RWPE2 (cell line): ENCODE results near the gene XRCC6.

ENCODE experiments used
- ATAC-seq: fragments of 200-7000 bp; cut with Tn5 transposase; 3 replicates; pipeline ENCODE4 v1.9.1; 2021; ENCODE audit warnings: low read depth
- DNase-seq: peaks from one replicate; pipeline ENCODE4 v3.0.0-alpha.2; 2020; ENCODE audit warnings: low spot score
- H3K27ac ChIP-seq: fragments of 450-650 bp; 2 replicates; pipeline ENCODE4 v1.5.1; 2017; ENCODE audit warnings: mild to moderate bottlenecking; ENCODE audit not compliant: poor library complexity, severe bottlenecking
- H3K27me3 ChIP-seq: fragments of 250-450 bp; sonication (Bioruptor Pico); 2 replicates; pipeline ENCODE4 v1.5.1; 2021; ENCODE audit warnings: mild to moderate bottlenecking, moderate library complexity; ENCODE audit not compliant: insufficient read depth, poor library complexity, severe bottlenecking
- H3K36me3 ChIP-seq: fragments of 250-450 bp; sonication (Bioruptor Pico); 2 replicates; pipeline ENCODE4 v1.5.1; 2020; ENCODE audit warnings: low read depth, mild to moderate bottlenecking, moderate library complexity
- H3K4me1 ChIP-seq: fragments of 250-450 bp; sonication (Bioruptor Pico); 2 replicates; pipeline ENCODE4 v1.5.1; 2021; ENCODE audit warnings: mild to moderate bottlenecking, moderate library complexity; ENCODE audit not compliant: insufficient read depth, poor library complexity, severe bottlenecking
- H3K4me3 ChIP-seq: fragments of 250-450 bp; sonication (Bioruptor Pico); 2 replicates; pipeline ENCODE4 v1.5.1; 2021; ENCODE audit warnings: mild to moderate bottlenecking, moderate library complexity; ENCODE audit not compliant: severe bottlenecking
- H3K9me3 ChIP-seq: fragments of 250-450 bp; sonication (Bioruptor Pico); 2 replicates; pipeline ENCODE4 v1.5.1; 2021; ENCODE audit warnings: mild to moderate bottlenecking, moderate library complexity; ENCODE audit not compliant: severe bottlenecking
- TF ChIP-seq, protein P1 (sequence below): fragments of 450-650 bp; IDR thresholded peaks from one replicate; pipeline ENCODE4 v1.5.1; 2017; ENCODE audit warnings: mild to moderate bottlenecking, moderate library complexity; ENCODE audit not compliant: poor library complexity, severe bottlenecking

XRCC6 gene

GRCh38 chr22:41598081-41598480, 23.0 kb upstream of the XRCC6 start:
- TF ChIP-seq, protein P1, sequence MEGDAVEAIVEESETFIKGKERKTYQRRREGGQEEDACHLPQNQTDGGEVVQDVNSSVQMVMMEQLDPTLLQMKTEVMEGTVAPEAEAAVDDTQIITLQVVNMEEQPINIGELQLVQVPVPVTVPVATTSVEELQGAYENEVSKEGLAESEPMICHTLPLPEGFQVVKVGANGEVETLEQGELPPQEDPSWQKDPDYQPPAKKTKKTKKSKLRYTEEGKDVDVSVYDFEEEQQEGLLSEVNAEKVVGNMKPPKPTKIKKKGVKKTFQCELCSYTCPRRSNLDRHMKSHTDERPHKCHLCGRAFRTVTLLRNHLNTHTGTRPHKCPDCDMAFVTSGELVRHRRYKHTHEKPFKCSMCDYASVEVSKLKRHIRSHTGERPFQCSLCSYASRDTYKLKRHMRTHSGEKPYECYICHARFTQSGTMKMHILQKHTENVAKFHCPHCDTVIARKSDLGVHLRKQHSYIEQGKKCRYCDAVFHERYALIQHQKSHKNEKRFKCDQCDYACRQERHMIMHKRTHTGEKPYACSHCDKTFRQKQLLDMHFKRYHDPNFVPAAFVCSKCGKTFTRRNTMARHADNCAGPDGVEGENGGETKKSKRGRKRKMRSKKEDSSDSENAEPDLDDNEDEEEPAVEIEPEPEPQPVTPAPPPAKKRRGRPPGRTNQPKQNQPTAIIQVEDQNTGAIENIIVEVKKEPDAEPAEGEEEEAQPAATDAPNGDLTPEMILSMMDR = no peak
- Histone ChIP-seq H3K4me3 (no peak overlapping the region), H3K27me3 (no peaks in the 10 kb centered on the region), H3K36me3 (peaks cover 29% of the 10 kb centered on the region), H3K9me3 (no peaks in the 10 kb centered on the region), H3K27ac (peak overlapping the region; percentile 93), H3K4me1 (peaks cover 27% of the 10 kb centered on the region)
- DNase-seq (no peak), ATAC-seq (peak; percentile 93)

GRCh38 chr22:41598891-41599635, 22.0 kb upstream of the XRCC6 start:
- H3K4me1 ChIP-seq = peaks cover 27% of the 10 kb centered on the region
- TF ChIP-seq, protein P1 = no peak
- no peaks in the 10 kb centered on the region for H3K9me3 ChIP-seq
- no peak for ATAC-seq
- peak overlapping the region; percentile 93 for H3K27ac ChIP-seq
- H3K27me3 ChIP-seq = no peaks in the 10 kb centered on the region
- peaks cover 35% of the 10 kb centered on the region for H3K36me3 ChIP-seq
- no peak overlapping the region for H3K4me3 ChIP-seq
- DNase-seq = no peak

- Histone ChIP-seq H3K4me1 (peaks cover 27% of the 10 kb centered on the region), H3K27me3 (no peaks in the 10 kb centered on the region), H3K36me3 (peaks cover 53% of the 10 kb centered on the region), H3K9me3 (no peaks in the 10 kb centered on the region), H3K4me3 (no peak overlapping the region), H3K27ac (peak overlapping the region; percentile 93)
- ATAC-seq (no peak), DNase-seq (no peak)
- TF ChIP-seq, protein P1 = no peak
These were observed 20.1 kb upstream of the XRCC6 start for GRCh38 chr22:41600976-41601375.

DNA sequence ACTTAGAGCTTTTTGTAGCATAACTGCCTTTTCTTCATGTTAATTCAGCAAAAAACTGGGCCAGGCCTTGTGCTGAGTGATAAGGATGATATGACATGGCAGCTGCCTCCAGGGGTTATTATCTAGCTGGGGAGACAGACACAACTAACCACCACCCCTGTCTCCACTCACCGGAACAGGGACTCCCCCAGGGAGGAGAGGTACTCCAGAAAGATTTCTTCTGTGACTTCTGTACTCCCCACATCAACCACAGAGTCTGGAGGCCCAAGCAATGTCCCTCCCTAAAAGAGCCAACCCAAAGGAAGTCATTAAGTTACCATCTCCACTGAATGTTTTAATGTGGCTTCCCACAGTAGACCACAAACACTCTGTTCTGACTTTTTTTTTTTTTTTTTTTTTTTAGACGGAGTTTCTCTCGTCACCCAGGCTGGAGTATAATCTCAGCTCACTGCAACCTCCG, 17.2 kb upstream of the XRCC6 start:
- no peaks in the 10 kb centered on the region for H3K9me3 ChIP-seq
- no peaks in the 10 kb centered on the region for H3K27me3 ChIP-seq
- H3K4me3 ChIP-seq = no peak overlapping the region
- H3K4me1 ChIP-seq = peaks cover 11% of the 10 kb centered on the region
- H3K36me3 ChIP-seq = peaks cover 76% of the 10 kb centered on the region
- no peak overlapping the region for H3K27ac ChIP-seq
- TF ChIP-seq, protein P1 = no peak
- ATAC-seq (no peak), DNase-seq (no peak)

GRCh38 chr22:41608386-41608785, 12.7 kb upstream of the XRCC6 start:
- Histone ChIP-seq H3K36me3 (peaks cover 51% of the 10 kb centered on the region), H3K27ac (no peak overlapping the region), H3K4me3 (no peak overlapping the region), H3K9me3 (no peaks in the 10 kb centered on the region), H3K4me1 (no peaks in the 10 kb centered on the region), H3K27me3 (no peaks in the 10 kb centered on the region)
- TF ChIP-seq, protein P1 = no peak
- ATAC-seq (no peak), DNase-seq (no peak)
